ENCODE results near the gene CIB4.

GRCh38 chr2:26631401-26632170 is 9.6 kb downstream of the CIB4 start:
- no peak for TF ChIP-seq GATA2 (IDR thresholded peaks at IDR 0.05; ENCODE audit: low read depth, low read length)
- TF ChIP-seq GATA3 (IDR thresholded peaks at IDR 0.05; ENCODE audit: low read depth, low read length) = no peak
